K562 (cell line): ENCODE results near the gene DGLUCY. TPM values are rescaled to one million over a fixed set of nuclear protein-coding genes. Genes with fewer than 3 reads are reported as not detected.
A peak's percentile ranks its signal among the peaks of the same experiment; 100 is the strongest.

Experiments used
- ADNP ChIP-seq: fragments of 200-800 bp; sonication (Bioruptor generic); IDR thresholded peaks from 2 replicates; pipeline ENCODE4 v1.6.1; 2016; ENCODE audit warnings: missing genetic modification characterization, missing compliant biosample characterization
- MIER1 ChIP-seq: fragments of 450-650 bp; IDR thresholded peaks from 2 replicates; pipeline ENCODE4 v1.6.1; 2016; ENCODE audit warnings: antibody characterized with exemption, mild to moderate bottlenecking, low read depth
- MYC ChIP-seq, 2 experiments: fragments of 250-450 bp in 1 of 2; sonication (Bioruptor Pico) in 1 of 2; IDR thresholded peaks; 2 replicates each; pipeline versions ENCODE4 v1.5.1 to v1.6.1; 2012 to 2021; ENCODE audit warnings: low read depth in 2 of 2, borderline replicate concordance in 1 of 2, improper control_type of control experiment in 1 of 2, low read length in 1 of 2, mild to moderate bottlenecking in 1 of 2, moderate library complexity in 1 of 2
- NFXL1 ChIP-seq: fragments of 450-650 bp; formaldehyde crosslinking; IDR thresholded peaks from 2 replicates; pipeline ENCODE4 v1.4.0; 2021; ENCODE audit warnings: mild to moderate bottlenecking
- POLR2A ChIP-seq: fragments of 450-650 bp; conservative IDR thresholded peaks from 2 replicates; pipeline ENCODE4 v1.6.1; 2016
- POLR2AphosphoS2 ChIP-seq: IDR thresholded peaks from 2 replicates; pipeline ENCODE4 v1.6.1; 2012; ENCODE audit warnings: low read length, improper control_type of control experiment
- SIN3B ChIP-seq: fragments of 450-650 bp; IDR thresholded peaks from 2 replicates; pipeline ENCODE4 v1.6.1; 2017; ENCODE audit warnings: low read depth, mild to moderate bottlenecking, moderate library complexity
- SMARCA4 ChIP-seq: fragments of 450-650 bp; IDR thresholded peaks from 2 replicates; pipeline ENCODE4 v1.6.1; 2016
- SOX6 ChIP-seq: fragments of 450-650 bp; IDR thresholded peaks from 2 replicates; pipeline ENCODE4 v1.6.1; 2014; ENCODE audit warnings: mild to moderate bottlenecking
- SP2 ChIP-seq: IDR thresholded peaks from 2 replicates; pipeline ENCODE4 v1.6.1; 2011; ENCODE audit warnings: mild to moderate bottlenecking, low read depth, low read length, moderate library complexity; ENCODE audit not compliant: poor library complexity, severe bottlenecking; ENCODE audit errors: extremely low read depth
- STAT5B ChIP-seq: fragments of 250-450 bp; sonication (Bioruptor Pico); IDR thresholded peaks from 2 replicates; pipeline ENCODE4 v1.8.0; 2021; ENCODE audit warnings: mild to moderate bottlenecking, inconsistent platforms
- ZNF165 ChIP-seq: fragments of 250-450 bp; sonication (Bioruptor Pico); IDR thresholded peaks from 2 replicates; pipeline ENCODE4 v1.4.0; 2020; ENCODE audit warnings: borderline replicate concordance
- ZNF780A ChIP-seq: fragments of 250-450 bp; sonication (Bioruptor Pico); IDR thresholded peaks from 2 replicates; pipeline ENCODE4 v1.5.0; 2021; ENCODE audit warnings: mild to moderate bottlenecking
- ZSCAN32 ChIP-seq: fragments of 450-650 bp; formaldehyde crosslinking; IDR thresholded peaks from 2 replicates; pipeline ENCODE4 v1.4.0; 2020; ENCODE audit warnings: mild to moderate bottlenecking, moderate library complexity
- polyA plus RNA-seq, 8 experiments: library from polyadenylated mRNA; depleted of rRNA in 4 of 8; stranded (reverse) in 5 of 8; unstranded in 3 of 8; fragments of >200 nt; fragmentation: Nextera tagmentation in 2 of 8; fragmentation: Illumina TruSeq in 1 of 8; extraction: Ambion mirVana in 2 of 8; extraction: Trizol in 1 of 8; gene quantifications; 2 replicates each; pipeline versions ENCODE4 v1.2.1 to v1.2.3, GENCODE V29; 2011 to 2014; ENCODE audit warnings: inconsistent platforms in 1 of 8, missing spikeins in 1 of 8
- total RNA-seq, 7 experiments: library from RNA; depleted of rRNA in 6 of 7; stranded (reverse); fragments of >200 nt in 6 of 7; fragmentation: Illumina TruSeq in 2 of 7; extraction: Trizol in 2 of 7; gene quantifications; 2 replicates each; pipeline versions ENCODE4 v1.2.1 to v1.2.3, GENCODE V29; 2011 to 2021; ENCODE audit warnings: low replicate concordance in 1 of 7
- TF ChIP-seq, protein P1 (sequence below): fragments of 200-800 bp; sonication (Bioruptor generic); IDR thresholded peaks from 2 replicates; pipeline ENCODE4 v1.6.1; 2017; ENCODE audit warnings: missing genetic modification characterization, missing compliant biosample characterization
- TF ChIP-seq, protein P2 (sequence below), 2 experiments: fragments of 200-800 bp in 1 of 2; sonication (Bioruptor generic) in 1 of 2; sonication (generic) in 1 of 2; formaldehyde crosslinking in 1 of 2; IDR thresholded peaks in 1 of 2; conservative IDR thresholded peaks in 1 of 2; 2 replicates each; pipeline versions ENCODE4 v1.5.0 to v1.6.1; 2016 to 2020; ENCODE audit warnings: missing compliant biosample characterization in 1 of 2, missing genetic modification characterization in 1 of 2, missing genetic modification reagents in 1 of 2
- TF ChIP-seq, protein P3 (sequence below): sonication (generic); formaldehyde crosslinking; IDR thresholded peaks from 2 replicates; pipeline ENCODE4 v1.8.0; 2022; ENCODE audit warnings: mild to moderate bottlenecking, missing genetic modification reagents, borderline replicate concordance
- TF ChIP-seq, protein P4 (sequence below): fragments of 450-650 bp; formaldehyde crosslinking; conservative IDR thresholded peaks from 2 replicates; pipeline ENCODE4 v1.4.0; 2022; ENCODE audit warnings: mild to moderate bottlenecking, missing genetic modification characterization
- TF ChIP-seq, protein P5 (sequence below): sonication (generic); formaldehyde crosslinking; IDR thresholded peaks from 2 replicates; pipeline ENCODE4 v1.8.0; 2022; ENCODE audit warnings: mild to moderate bottlenecking, missing genetic modification reagents
- TF ChIP-seq, protein P6 (sequence below): sonication (generic); formaldehyde crosslinking; IDR thresholded peaks from 2 replicates; pipeline ENCODE4 v1.8.0; 2023; ENCODE audit warnings: mild to moderate bottlenecking, missing genetic modification reagents

Gene DGLUCY
- total and polyA plus RNA-seq, 9 of the 15 experiments (the other 6 are each of a cell fraction or from before 2014, with no cell fraction given), result 9.9 to 28.4 (median 21.0) TPM

DNA sequence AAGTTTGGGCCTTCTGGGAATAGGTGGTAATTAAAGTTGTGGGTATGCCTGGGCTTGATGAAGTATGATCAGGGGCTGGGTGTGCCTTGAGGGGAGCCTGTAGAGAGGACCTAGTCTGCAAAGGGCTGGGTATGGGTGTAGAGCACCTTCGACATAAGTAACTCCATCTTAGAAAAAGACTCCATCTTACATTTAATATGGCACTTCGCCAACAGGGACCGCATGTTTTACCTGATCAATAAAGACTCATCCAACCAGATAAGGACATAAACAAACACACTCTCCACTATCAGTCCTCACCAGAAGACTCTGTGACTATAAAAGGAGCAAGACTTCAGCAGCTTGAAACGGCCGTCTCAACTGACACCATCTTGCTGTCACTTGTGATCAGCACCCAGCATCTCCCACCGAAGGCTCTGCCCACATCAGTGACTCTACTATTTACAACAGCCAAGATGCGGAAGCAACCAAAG, 154.1 kb downstream of the DGLUCY start (continued):
- TF ChIP-seq, protein P1, sequence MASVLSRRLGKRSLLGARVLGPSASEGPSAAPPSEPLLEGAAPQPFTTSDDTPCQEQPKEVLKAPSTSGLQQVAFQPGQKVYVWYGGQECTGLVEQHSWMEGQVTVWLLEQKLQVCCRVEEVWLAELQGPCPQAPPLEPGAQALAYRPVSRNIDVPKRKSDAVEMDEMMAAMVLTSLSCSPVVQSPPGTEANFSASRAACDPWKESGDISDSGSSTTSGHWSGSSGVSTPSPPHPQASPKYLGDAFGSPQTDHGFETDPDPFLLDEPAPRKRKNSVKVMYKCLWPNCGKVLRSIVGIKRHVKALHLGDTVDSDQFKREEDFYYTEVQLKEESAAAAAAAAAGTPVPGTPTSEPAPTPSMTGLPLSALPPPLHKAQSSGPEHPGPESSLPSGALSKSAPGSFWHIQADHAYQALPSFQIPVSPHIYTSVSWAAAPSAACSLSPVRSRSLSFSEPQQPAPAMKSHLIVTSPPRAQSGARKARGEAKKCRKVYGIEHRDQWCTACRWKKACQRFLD, result peak; percentile 100
- TF ChIP-seq POLR2AphosphoS2, result no peak
- no peak for TF ChIP-seq SIN3B
- TF ChIP-seq, protein P2, sequence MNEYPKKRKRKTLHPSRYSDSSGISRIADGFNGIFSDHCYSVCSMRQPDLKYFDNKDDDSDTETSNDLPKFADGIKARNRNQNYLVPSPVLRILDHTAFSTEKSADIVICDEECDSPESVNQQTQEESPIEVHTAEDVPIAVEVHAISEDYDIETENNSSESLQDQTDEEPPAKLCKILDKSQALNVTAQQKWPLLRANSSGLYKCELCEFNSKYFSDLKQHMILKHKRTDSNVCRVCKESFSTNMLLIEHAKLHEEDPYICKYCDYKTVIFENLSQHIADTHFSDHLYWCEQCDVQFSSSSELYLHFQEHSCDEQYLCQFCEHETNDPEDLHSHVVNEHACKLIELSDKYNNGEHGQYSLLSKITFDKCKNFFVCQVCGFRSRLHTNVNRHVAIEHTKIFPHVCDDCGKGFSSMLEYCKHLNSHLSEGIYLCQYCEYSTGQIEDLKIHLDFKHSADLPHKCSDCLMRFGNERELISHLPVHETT (CRISPR knock-in tag; conservative IDR thresholded peaks at IDR 0.05 in 1 of 2, IDR thresholded peaks at IDR 0.05 in 1 of 2), result peak in 1 of 2 experiments; percentile 99; a peak in 2 of 4 replicates
- TF ChIP-seq ZSCAN32 (CRISPR knock-in tag), result peak; percentile 72; the same call in 1 of the 2 replicates
- TF ChIP-seq ADNP (tag), result no peak
- peak; percentile 79 for TF ChIP-seq MYC (IDR thresholded peaks at IDR 0.05; ENCODE audit: low read depth, low read length)
- TF ChIP-seq MYC (CRISPR knock-in tag; IDR thresholded peaks at IDR 0.05; ENCODE audit: borderline replicate concordance, low read depth), result peak; percentile 97
- TF ChIP-seq, protein P3, sequence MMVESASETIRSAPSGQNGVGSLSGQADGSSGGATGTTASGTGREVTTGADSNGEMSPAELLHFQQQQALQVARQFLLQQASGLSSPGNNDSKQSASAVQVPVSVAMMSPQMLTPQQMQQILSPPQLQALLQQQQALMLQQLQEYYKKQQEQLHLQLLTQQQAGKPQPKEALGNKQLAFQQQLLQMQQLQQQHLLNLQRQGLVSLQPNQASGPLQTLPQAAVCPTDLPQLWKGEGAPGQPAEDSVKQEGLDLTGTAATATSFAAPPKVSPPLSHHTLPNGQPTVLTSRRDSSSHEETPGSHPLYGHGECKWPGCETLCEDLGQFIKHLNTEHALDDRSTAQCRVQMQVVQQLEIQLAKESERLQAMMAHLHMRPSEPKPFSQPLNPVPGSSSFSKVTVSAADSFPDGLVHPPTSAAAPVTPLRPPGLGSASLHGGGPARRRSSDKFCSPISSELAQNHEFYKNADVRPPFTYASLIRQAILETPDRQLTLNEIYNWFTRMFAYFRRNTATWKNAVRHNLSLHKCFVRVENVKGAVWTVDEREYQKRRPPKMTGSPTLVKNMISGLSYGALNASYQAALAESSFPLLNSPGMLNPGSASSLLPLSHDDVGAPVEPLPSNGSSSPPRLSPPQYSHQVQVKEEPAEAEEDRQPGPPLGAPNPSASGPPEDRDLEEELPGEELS (CRISPR knock-in tag), result no peak
- TF ChIP-seq ZNF780A, result no peak
- peak; percentile 92 for TF ChIP-seq SMARCA4
- no peak for TF ChIP-seq SP2
- TF ChIP-seq SOX6, result peak; percentile 79
- TF ChIP-seq, protein P4, sequence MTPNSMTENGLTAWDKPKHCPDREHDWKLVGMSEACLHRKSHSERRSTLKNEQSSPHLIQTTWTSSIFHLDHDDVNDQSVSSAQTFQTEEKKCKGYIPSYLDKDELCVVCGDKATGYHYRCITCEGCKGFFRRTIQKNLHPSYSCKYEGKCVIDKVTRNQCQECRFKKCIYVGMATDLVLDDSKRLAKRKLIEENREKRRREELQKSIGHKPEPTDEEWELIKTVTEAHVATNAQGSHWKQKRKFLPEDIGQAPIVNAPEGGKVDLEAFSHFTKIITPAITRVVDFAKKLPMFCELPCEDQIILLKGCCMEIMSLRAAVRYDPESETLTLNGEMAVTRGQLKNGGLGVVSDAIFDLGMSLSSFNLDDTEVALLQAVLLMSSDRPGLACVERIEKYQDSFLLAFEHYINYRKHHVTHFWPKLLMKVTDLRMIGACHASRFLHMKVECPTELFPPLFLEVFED (CRISPR knock-in tag), result no peak; the same call in 1 of the 2 replicates
- no peak for TF ChIP-seq MIER1
- TF ChIP-seq POLR2A, result no peak
- peak; percentile 85 for TF ChIP-seq STAT5B
- TF ChIP-seq, protein P5, sequence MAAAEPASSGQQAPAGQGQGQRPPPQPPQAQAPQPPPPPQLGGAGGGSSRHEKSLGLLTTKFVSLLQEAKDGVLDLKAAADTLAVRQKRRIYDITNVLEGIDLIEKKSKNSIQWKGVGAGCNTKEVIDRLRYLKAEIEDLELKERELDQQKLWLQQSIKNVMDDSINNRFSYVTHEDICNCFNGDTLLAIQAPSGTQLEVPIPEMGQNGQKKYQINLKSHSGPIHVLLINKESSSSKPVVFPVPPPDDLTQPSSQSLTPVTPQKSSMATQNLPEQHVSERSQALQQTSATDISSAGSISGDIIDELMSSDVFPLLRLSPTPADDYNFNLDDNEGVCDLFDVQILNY (CRISPR knock-in tag), result no peak
- TF ChIP-seq, protein P6, sequence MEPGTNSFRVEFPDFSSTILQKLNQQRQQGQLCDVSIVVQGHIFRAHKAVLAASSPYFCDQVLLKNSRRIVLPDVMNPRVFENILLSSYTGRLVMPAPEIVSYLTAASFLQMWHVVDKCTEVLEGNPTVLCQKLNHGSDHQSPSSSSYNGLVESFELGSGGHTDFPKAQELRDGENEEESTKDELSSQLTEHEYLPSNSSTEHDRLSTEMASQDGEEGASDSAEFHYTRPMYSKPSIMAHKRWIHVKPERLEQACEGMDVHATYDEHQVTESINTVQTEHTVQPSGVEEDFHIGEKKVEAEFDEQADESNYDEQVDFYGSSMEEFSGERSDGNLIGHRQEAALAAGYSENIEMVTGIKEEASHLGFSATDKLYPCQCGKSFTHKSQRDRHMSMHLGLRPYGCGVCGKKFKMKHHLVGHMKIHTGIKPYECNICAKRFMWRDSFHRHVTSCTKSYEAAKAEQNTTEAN (CRISPR knock-in tag), result no peak
- TF ChIP-seq ZNF165 (CRISPR knock-in tag), result peak; percentile 96
- TF ChIP-seq NFXL1 (CRISPR knock-in tag), result peak; percentile 91
